ENCODE measurements around the gene VPREB1.

GRCh38 chr22:22196018-22196533, 48.5 kb upstream of the VPREB1 start:
- TF ChIP-seq CTCF (IDR thresholded peaks at IDR 0.05) (no peak), EP300 (IDR thresholded peaks at IDR 0.05) (no peak), POLR2A (IDR thresholded peaks at IDR 0.05) (no peak)
